Measurements from ENCODE around the gene B3GALT6.

DNA sequence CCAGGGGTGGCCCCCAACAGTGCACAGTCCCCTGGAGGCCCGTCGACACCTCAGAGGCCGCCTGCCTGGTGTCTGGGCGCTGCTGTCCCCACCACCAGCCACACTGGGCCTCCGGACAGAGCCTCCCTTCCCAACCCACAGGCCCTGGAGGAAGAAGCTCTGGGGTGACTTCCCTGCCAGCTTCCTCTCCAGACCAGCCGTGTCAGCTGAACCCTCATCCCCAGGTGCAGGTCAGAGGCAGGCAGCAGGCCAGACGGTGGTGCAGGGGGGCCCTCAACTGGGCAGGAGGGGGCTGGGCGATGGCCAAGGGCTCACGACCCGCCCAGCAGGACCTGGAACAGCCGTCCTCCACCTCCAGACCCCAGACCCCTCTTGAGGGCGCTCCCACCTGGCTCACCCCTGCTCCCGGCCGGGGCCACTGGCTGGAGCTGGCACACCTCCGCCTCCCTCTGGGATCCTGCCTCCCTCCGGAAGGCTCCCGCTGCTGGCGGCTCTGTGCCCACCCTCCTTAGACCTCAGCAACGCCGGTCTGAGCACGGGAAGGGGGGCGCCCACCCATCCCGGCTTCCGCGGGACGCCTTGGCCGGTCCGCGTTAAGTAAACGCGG is 26.2 kb upstream of the B3GALT6 start:
- TF ChIP-seq, protein P1, sequence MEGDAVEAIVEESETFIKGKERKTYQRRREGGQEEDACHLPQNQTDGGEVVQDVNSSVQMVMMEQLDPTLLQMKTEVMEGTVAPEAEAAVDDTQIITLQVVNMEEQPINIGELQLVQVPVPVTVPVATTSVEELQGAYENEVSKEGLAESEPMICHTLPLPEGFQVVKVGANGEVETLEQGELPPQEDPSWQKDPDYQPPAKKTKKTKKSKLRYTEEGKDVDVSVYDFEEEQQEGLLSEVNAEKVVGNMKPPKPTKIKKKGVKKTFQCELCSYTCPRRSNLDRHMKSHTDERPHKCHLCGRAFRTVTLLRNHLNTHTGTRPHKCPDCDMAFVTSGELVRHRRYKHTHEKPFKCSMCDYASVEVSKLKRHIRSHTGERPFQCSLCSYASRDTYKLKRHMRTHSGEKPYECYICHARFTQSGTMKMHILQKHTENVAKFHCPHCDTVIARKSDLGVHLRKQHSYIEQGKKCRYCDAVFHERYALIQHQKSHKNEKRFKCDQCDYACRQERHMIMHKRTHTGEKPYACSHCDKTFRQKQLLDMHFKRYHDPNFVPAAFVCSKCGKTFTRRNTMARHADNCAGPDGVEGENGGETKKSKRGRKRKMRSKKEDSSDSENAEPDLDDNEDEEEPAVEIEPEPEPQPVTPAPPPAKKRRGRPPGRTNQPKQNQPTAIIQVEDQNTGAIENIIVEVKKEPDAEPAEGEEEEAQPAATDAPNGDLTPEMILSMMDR (IDR thresholded peaks at IDR 0.05): no peak
- no peak for TF ChIP-seq POLR2AphosphoS5 (IDR thresholded peaks at IDR 0.05)
- TF ChIP-seq POLR2A (IDR thresholded peaks at IDR 0.05): no peak
- TF ChIP-seq EP300 (IDR thresholded peaks at IDR 0.05): no peak

Data from stomach (tissue), 4 donors.